Measurements from ENCODE around the gene NEURL2.

NEURL2 gene

DNA sequence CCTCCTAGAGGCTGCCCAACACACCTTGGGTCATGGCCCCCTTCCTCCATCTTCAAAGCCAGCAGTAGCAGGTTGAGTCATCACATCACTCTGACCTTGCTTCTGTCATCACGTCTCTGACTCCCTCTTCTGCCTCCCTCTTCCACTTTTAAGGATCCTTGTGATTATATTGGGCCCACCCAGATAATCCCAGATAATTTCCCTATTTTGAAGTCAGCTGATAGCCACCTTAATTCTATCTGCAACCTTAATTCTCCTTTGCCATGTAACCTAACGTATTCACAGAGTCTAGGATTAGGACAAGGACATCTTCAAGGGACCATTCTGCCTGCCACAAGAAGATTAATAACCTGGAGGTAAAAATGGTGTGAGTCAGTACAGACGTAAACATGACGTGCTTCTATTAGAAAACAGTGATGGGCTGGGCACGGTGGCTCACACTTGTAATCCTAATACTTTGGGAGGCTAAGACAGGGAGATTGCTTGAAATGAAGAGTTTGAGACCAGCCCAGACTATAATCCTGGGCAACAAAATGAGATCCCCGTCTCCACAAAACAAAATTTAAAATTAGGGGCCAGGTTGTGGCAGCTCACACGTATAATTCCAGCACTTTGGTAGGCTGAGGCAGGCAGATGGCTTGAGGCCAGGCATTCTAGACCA lies 30.3 kb downstream of the NEURL2 start:
- Histone ChIP-seq H4K20me1 (0 out of 2 replicates have a peak, but pooled peaks cover 2% of the 10 kb centered on the region), H3K36me3 (0 out of 2 replicates have a peak, but pooled peaks cover 5% of the 10 kb centered on the region), H3K4me1 (peaks cover 34% of the 10 kb centered on the region), H3K27me3 (no peaks in the 10 kb centered on the region), H3K9me3 (no peaks in the 10 kb centered on the region), H3K9ac (no peak overlapping the region), H3K4me2 (peak overlapping the region; percentile 4; the same call in 1 of the 2 replicates), H3K27ac (no peak overlapping the region), H3K4me3 (no peak overlapping the region)
- no peak for TF ChIP-seq Cebpa-rat (IDR thresholded peaks at IDR 0.05)

DNA sequence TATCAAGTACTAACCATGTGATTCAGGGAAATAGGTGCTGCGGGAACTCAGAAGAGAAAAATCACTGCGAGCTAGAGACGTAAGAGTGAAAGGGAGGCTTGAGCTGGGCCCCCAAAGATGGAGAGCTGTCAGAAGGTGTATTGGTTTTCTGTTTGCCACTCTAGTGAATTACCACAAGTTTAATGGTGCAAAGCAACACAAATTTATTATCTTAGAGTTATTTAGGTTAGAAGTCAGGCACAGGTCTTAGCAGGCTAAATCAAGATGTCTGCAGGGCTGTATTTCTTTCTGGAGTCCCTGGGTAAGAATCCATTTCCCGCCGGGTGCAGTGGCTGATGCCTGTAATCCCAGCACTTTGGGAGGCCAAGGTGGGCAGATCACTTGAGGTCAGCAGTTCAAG lies 31.1 kb downstream of the NEURL2 start:
- Histone ChIP-seq H3K36me3 (peaks cover 9% of the 10 kb centered on the region), H3K27ac (no peak overlapping the region), H3K4me2 (no peak overlapping the region), H4K20me1 (no peaks in the 10 kb centered on the region), H3K4me1 (peaks cover 35% of the 10 kb centered on the region), H3K4me3 (no peak overlapping the region), H3K9me3 (no peaks in the 10 kb centered on the region), H3K27me3 (no peaks in the 10 kb centered on the region), H3K9ac (no peak overlapping the region)
- TF ChIP-seq Cebpa-rat (IDR thresholded peaks at IDR 0.05): no peak

DNA sequence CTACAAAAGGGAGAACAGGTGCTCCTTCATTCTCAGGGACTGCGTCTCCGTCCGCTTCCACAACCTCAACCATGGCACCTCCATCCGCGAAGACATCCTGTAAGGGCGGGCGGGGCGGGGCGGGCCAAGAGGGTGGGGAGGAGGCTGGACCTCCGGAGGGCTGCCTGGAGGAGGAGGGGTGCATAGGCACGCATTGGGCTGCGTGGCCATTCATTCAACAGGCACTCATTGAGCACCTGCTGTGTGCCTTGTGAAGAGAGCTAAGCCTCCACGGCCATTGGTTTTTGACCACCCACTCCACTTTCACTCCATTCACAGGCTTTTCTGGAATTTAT lies 33.2 kb downstream of the NEURL2 start:
- Histone ChIP-seq H3K9me3 (no peaks in the 10 kb centered on the region), H3K4me1 (peaks cover 35% of the 10 kb centered on the region), H3K4me3 (peak overlapping the region; percentile 90), H3K4me2 (peak overlapping the region; percentile 90), H4K20me1 (no peaks in the 10 kb centered on the region), H3K9ac (peak overlapping the region; percentile 79), H3K36me3 (peaks cover 29% of the 10 kb centered on the region), H3K27me3 (no peaks in the 10 kb centered on the region), H3K27ac (peak overlapping the region; percentile 71; the same call in 1 of the 2 replicates)
- TF ChIP-seq Cebpa-rat (IDR thresholded peaks at IDR 0.05): no peak

DNA sequence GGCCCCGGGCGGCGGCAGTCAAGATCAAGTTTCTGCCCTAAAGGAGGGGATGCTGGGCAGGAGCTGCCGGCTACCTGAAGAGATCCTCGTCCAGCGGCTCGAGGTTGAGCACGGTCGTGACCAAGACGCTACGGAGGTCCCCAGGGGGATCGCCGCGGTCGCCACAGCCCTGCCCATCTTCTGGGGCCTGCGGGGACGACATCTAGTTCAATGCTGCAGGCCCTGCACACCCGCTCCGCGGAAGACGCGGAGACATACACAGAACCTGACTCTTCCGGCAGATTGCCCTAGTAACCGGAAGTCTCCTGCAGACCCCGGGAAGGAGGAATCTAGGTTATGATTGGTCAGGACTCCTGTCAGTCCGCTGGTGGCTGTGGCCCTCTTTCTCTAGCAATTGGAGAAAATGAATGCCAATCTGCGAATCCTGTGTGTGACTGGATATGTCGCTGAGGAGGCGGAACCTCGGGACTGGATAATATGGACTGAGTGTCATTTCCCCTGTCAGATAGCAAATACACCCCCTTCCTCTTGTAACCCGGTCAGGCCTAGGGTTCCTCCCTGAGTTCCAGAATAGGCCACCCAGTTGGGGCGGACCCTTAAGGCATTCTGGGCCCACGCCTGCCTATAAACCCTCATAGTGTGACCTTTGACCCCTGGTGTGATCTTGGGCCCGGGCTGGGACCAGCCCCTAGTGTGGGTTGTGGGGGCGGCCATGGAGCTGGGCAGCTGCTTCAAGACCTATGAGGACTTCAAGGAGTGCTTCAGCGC lies 33.7 kb downstream of the NEURL2 start, which contains the start of the genes ACOT8 and ZSWIM3:
Gene ACOT8 (minus strand): TSS at position 279 of the 768 bp plus-strand sequence. CDS start 77 bp downstream, at position 202.
Gene ZSWIM3 (plus strand): TSS at position 501 of the 768 bp plus-strand sequence. CDS start 212 bp downstream, at position 713.
- peak within 1 kb of the TSS; percentile 87 for H3K9ac ChIP-seq
- H4K20me1 ChIP-seq: no peaks in the 10 kb centered on the region
- no peaks in the 10 kb centered on the region for H3K9me3 ChIP-seq
- H3K4me3 ChIP-seq: peak within 1 kb of the TSS; percentile 90
- H3K4me2 ChIP-seq: peak within 1 kb of the TSS; percentile 94
- TF ChIP-seq Cebpa-rat (IDR thresholded peaks at IDR 0.05): no peak
- peaks cover 35% of the 10 kb centered on the region for H3K4me1 ChIP-seq
- peak within 1 kb of the TSS; percentile 83 for H3K27ac ChIP-seq
- H3K27me3 ChIP-seq: no peaks in the 10 kb centered on the region
- H3K36me3 ChIP-seq: peaks cover 35% of the 10 kb centered on the region

DNA sequence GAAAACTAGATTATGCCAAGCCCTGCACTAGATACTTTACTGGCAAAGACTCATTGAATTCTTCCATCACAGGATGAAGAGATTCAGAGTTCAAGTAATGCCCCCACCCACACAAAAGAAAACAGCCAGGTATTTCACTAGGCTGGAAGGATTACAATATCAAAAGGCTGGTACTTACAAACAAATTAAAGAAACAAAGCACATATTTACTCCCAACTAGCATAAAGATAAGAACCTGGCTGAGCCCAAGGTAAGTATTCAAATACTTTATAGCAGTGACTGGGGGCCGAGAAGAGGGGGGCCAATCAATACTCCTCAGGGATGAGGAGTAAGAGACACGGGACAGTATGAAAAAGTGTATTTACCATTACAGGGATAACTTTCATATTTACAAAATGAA lies 37.5 kb downstream of the NEURL2 start:
- Histone ChIP-seq H3K9me3 (no peaks in the 10 kb centered on the region), H3K4me1 (peaks cover 19% of the 10 kb centered on the region), H3K27ac (no peak overlapping the region), H4K20me1 (no peaks in the 10 kb centered on the region), H3K4me3 (no peak overlapping the region), H3K36me3 (peaks cover 64% of the 10 kb centered on the region), H3K4me2 (no peak overlapping the region), H3K27me3 (no peaks in the 10 kb centered on the region), H3K9ac (no peak overlapping the region)
- no peak for TF ChIP-seq Cebpa-rat (IDR thresholded peaks at IDR 0.05)

DNA sequence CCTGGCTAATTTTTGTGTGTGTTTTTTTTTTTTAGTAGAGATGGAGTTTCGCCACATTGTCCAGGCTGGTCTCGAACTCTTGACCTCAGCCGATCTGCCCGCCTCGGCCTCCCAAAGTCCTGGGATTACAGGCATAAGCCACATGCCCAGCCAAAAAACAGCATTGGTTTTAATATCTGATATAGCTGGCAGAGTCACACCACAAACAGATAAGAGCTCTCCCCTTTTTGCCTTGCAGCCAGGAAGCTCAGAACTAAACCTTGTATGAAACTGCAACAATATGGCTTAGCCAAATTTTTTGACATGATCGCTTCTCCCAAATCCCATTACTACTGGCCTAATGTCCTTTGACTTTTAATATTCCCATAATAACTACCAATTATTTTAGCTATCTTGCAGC lies 38.7 kb downstream of the NEURL2 start:
- no peak for TF ChIP-seq Cebpa-rat (IDR thresholded peaks at IDR 0.05)
- Histone ChIP-seq H3K9ac (no peak overlapping the region), H3K4me2 (no peak overlapping the region), H3K4me3 (no peak overlapping the region), H3K4me1 (peaks cover 13% of the 10 kb centered on the region), H4K20me1 (no peaks in the 10 kb centered on the region), H3K27ac (no peak overlapping the region), H3K36me3 (peaks cover 75% of the 10 kb centered on the region), H3K9me3 (no peaks in the 10 kb centered on the region), H3K27me3 (no peaks in the 10 kb centered on the region)

DNA sequence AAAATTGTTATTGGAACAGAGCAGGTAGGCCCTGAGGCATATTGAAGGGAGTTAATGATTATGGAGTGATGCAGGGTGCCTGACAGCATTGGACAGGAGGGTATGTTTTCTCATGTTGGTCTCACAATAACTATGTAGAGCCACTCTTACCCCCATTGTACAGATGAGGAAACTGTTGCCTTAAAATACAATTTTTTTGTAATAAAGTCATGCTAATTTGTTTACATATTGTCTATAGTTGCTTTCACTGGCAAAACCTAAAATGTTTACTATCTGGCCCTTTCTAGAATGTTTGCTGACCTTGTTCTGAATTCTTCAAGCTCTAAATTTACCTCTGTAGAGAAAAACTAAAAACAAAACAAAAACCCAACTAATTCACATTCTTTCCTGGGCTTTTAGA lies 39.5 kb downstream of the NEURL2 start:
- Histone ChIP-seq H3K27me3 (no peaks in the 10 kb centered on the region), H3K4me2 (no peak overlapping the region), H3K9me3 (no peaks in the 10 kb centered on the region), H3K9ac (no peak overlapping the region), H3K4me1 (peaks cover 9% of the 10 kb centered on the region), H3K27ac (no peak overlapping the region), H3K4me3 (no peak overlapping the region), H3K36me3 (peaks cover 82% of the 10 kb centered on the region), H4K20me1 (no peaks in the 10 kb centered on the region)
- TF ChIP-seq Cebpa-rat (IDR thresholded peaks at IDR 0.05): no peak

DNA sequence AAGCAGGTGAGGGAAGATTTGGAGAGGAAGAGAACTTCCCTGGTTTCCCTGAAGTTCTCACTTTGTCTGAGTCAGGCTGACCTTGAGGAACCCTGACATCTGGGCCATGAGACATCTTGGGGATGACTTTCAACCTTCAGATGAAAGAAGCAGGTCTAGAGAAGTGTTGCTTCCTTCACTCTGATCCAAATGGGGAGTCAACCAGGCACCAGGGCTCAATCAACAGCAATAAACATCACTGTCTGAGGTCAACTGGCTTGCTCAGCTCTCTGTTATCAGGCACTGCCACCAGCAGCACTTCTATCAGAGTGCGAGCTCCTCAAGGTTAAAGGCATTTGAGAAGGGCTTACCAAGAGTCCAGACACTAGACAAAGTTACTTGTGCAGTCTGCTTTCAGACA lies 40.1 kb downstream of the NEURL2 start:
- Histone ChIP-seq H3K4me3 (no peak overlapping the region), H3K36me3 (peaks cover 88% of the 10 kb centered on the region), H3K4me2 (no peak overlapping the region), H3K27me3 (no peaks in the 10 kb centered on the region), H3K4me1 (peaks cover 4% of the 10 kb centered on the region), H3K9ac (no peak overlapping the region), H4K20me1 (no peaks in the 10 kb centered on the region), H3K27ac (no peak overlapping the region), H3K9me3 (no peaks in the 10 kb centered on the region)
- TF ChIP-seq Cebpa-rat (IDR thresholded peaks at IDR 0.05): no peak

DNA sequence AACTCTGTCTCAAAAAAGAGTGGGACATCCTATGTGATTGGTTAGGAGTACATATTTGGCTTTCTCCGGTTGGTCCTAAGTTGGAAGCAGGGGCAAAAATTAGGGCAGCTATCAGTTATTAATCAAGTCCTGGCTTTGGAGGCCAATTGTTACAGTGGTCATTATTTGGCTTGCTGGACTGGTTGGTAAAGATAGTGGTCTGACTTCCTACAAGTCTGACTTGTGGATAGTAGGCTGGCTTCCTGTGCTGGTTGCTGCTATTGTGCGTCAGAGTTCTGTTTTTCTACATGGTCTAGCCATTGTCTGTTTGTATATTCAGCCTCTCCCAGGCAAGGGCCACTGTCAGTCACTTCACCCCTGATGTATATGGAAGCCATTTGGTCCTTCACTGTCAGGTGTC lies 40.8 kb downstream of the NEURL2 start:
- Histone ChIP-seq H3K9ac (no peak overlapping the region), H3K36me3 (peaks cover 95% of the 10 kb centered on the region)

DNA sequence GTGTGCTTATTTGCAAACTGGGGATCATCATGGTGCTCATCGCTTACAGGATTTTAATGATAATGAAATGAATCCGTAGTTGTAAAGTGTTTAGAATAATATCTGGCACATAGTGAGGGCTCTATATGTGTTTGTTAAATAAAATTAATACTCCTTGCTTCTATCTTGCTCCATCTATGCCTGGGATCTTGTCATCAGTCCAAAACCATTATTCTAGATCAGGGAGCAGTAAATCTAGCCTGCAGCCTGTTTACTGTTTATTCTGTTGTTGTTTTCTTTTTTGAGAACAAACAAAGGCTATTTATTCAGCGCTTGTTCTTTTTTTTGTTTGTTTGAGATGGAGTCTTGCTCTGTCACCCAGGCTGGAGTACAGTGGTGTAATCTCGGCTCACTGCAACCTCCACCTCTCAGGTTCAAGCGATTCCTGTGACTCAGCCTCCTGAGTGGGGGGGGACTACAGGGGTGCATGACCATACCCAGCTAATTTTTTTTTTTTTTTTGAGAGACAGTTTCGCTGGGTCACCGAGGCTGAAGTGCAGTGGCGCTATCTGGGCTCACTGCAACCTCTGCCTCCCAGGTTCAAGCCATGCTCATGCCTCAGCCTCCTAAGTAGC lies 41.9 kb downstream of the NEURL2 start:
- TF ChIP-seq Cebpa-rat (IDR thresholded peaks at IDR 0.05): no peak
- no peak overlapping the region for H3K9ac ChIP-seq
- no peak overlapping the region for H3K4me3 ChIP-seq
- no peaks in the 10 kb centered on the region for H3K4me1 ChIP-seq
- H3K27me3 ChIP-seq: no peaks in the 10 kb centered on the region
- no peaks in the 10 kb centered on the region for H3K9me3 ChIP-seq
- no peaks in the 10 kb centered on the region for H4K20me1 ChIP-seq
- H3K36me3 ChIP-seq: peaks cover 95% of the 10 kb centered on the region
- H3K27ac ChIP-seq: no peak overlapping the region
- no peak overlapping the region for H3K4me2 ChIP-seq

More for the DNA sequence above, 40.8 kb downstream of the NEURL2 start:
- Histone ChIP-seq H3K4me1 (no peaks in the 10 kb centered on the region), H3K27me3 (no peaks in the 10 kb centered on the region), H4K20me1 (no peaks in the 10 kb centered on the region), H3K4me2 (no peak overlapping the region), H3K9me3 (no peaks in the 10 kb centered on the region), H3K27ac (no peak overlapping the region), H3K4me3 (no peak overlapping the region)
- no peak for TF ChIP-seq Cebpa-rat (IDR thresholded peaks at IDR 0.05)

Measured in BLaER1 (cell line).